Mesodermal cell (in vitro differentiated cells): ENCODE results near the gene SGMS1. TPM values are rescaled to one million over a fixed set of nuclear protein-coding genes. Genes with fewer than 3 reads are reported as not detected.
A peak's percentile ranks its signal among the peaks of the same experiment; 100 is the strongest.
"Not testable (repeated sequence)": the region's sequence is repeated elsewhere in the genome, so short reads cannot be mapped to it uniquely, and the experiment has no call there.

ENCODE experiments used
- H3K27ac ChIP-seq: 2 replicates; pipeline ENCODE4 v1.7.0; 2013; ENCODE audit warnings: mild to moderate bottlenecking, low read depth, low read length, moderate library complexity; ENCODE audit not compliant: severe bottlenecking
- H3K36me3 ChIP-seq: 2 replicates; pipeline ENCODE4 v1.7.1; 2013; ENCODE audit warnings: mild to moderate bottlenecking, low read length, moderate library complexity; ENCODE audit not compliant: control insufficient read depth, insufficient read depth
- H3K4me1 ChIP-seq: one replicate; pipeline ENCODE4 v1.7.1; 2013; ENCODE audit warnings: mild to moderate bottlenecking, low read length; ENCODE audit not compliant: insufficient read depth, control insufficient read depth, poor library complexity, severe bottlenecking
- H3K4me3 ChIP-seq: 2 replicates; pipeline ENCODE4 v1.7.0; 2013; ENCODE audit warnings: low read length, control low read depth, mild to moderate bottlenecking; ENCODE audit not compliant: insufficient read depth, poor library complexity, severe bottlenecking; ENCODE audit errors: extremely low read depth
- H3K9me3 ChIP-seq: 2 replicates; pipeline ENCODE4 v1.7.1; 2013; ENCODE audit warnings: mild to moderate bottlenecking, low read length, moderate library complexity; ENCODE audit not compliant: control insufficient read depth
- WGBS, 2 experiments: methylation state at CpG; one replicate each; pipeline ENCODE4 v1.1.5; 2013; ENCODE audit warnings: missing lambda C conversion rate in 2 of 2; ENCODE audit not compliant: insufficient coverage in 2 of 2; 5-methylcytosine and 5-hydroxymethylcytosine counted together
- polyA plus RNA-seq, 2 experiments: library from polyadenylated mRNA; stranded (reverse); fragments of 50-300 nt; gene quantifications; one replicate each; pipeline ENCODE4 v1.2.3, GENCODE V29; 2013

SGMS1 gene
- 11.1 TPM for polyA plus RNA-seq (2013, experiment 1 of 2)
- polyA plus RNA-seq (2013, experiment 2 of 2): 11.7 TPM

DNA sequence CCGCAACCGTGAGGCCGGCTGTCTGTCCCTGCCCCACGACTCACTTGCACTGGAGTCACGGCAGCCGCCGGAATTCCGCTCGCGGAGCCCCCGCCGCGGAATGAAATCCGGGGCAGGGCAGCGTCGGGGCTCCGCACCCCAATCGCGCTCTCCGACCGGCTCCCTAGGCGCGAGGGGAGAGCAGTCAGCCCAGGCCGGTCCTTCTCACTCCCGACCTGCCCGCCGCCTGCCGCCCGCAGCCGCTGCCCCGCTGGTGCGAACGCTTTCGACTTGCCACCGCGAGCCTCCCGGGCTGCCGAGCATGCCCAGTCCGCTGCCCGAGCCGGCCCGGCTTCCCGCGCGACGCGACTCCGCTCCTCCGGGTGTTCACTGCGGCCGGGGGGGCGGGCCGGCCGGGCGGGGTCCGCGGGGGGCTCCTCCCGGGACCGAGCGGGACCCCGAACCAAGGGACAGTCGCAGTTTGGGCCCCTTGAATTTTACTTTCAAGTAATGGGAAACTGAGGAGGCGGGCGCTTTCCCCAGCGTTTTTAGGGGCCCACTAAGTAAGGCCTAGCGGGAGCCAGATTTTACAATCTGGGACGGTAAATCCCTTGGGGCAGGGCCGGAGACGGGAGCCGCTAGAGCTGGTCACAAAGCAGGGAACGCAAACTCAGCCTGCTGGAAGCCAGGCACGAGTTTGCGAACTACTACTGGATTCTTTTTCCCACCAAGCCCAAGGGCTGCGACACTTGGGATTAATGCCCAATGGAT, at the start of gene SGMS1:
Gene SGMS1 (minus strand): TSS at position 294 of the 750 bp plus-strand sequence. CDS start 279,842 bp downstream, outside the sequence.
- Histone ChIP-seq H3K4me3 (peak within 1 kb of the TSS; percentile 83), H3K27ac (peak within 1 kb of the TSS; percentile 98), H3K36me3 (no peaks in the 10 kb centered on the region), H3K4me1 (peaks cover 9% of the 10 kb centered on the region), H3K9me3 (no peaks in the 10 kb centered on the region)
- WGBS, 2 experiments: 0 to 1% methylated on average over 60 to 65 of the region's 74 CpGs

DNA sequence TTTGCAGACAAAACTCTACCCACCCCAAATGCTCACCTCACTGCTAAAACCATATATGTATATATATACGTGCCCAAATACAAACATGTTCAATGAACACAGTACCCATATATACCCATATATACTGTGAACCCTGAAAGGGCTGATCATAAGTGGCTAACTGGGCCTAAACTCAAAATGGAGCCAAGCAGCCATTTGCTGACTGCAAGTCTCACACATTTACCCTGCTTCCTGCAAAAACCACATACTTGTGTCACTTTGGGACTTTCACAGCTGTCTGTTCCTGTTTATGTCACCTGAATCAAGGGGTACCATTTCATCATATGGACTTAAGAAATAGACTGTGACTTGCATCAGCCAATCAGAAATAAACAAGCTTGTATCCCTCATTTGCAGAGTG, 48.4 kb upstream of the SGMS1 start:
- WGBS, 2 experiments: no CpG with 5 or more reads among the region's 1 CpG
- not testable (repeated sequence) for H3K4me3 ChIP-seq, H3K9me3 ChIP-seq, H3K4me1 ChIP-seq, H3K36me3 ChIP-seq, H3K27ac ChIP-seq

- H3K27ac ChIP-seq, H3K4me1 ChIP-seq, H3K4me3 ChIP-seq, H3K36me3 ChIP-seq, H3K9me3 ChIP-seq: not testable (repeated sequence)
- WGBS, 2 experiments: 100% methylated on average over 1 of the region's 2 CpGs; no CpG with 5 or more reads in 1 of the 2 experiments
These were observed 47.9 kb upstream of the SGMS1 start for GRCh38 chr10:50671645-50672044.

- not testable (repeated sequence) for H3K4me3 ChIP-seq, H3K4me1 ChIP-seq, H3K27ac ChIP-seq, H3K36me3 ChIP-seq, H3K9me3 ChIP-seq
- WGBS, 2 experiments: 81 to 95% methylated on average over 2 to 3 of the region's 6 CpGs
These were observed 46.2 kb upstream of the SGMS1 start for GRCh38 chr10:50669957-50670356.

GRCh38 chr10:50667353-50667752, 43.6 kb upstream of the SGMS1 start:
- not testable (repeated sequence) for H3K4me1 ChIP-seq, H3K4me3 ChIP-seq, H3K36me3 ChIP-seq, H3K27ac ChIP-seq, H3K9me3 ChIP-seq
- no CpG with 5 or more reads among the region's 1 CpG for WGBS, 2 experiments

DNA sequence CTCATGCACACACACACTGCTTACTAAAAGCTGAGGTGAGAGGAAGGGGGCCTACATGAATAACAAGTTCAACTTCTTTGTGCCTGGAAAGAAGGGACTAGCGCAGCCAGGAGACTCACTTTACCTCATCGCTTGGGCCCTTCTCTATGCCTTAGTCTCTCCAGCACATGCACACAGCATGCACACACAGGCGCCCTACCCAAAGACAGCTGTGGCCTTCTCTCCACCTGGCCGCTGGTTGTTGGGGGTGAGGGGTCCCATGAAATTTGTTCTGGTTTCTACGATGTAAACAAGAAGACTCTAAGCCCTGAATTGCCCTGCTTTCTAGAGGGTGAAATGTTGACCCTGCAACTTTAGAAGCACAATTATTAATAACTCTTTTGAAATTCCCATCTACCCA, 38.7 kb upstream of the SGMS1 start:
- not testable (repeated sequence) for H3K27ac ChIP-seq, H3K4me1 ChIP-seq, H3K9me3 ChIP-seq, H3K36me3 ChIP-seq, H3K4me3 ChIP-seq
- 90% methylated on average over 2 of the region's 5 CpGs; no CpG with 5 or more reads in 1 of the 2 experiments for WGBS, 2 experiments

DNA sequence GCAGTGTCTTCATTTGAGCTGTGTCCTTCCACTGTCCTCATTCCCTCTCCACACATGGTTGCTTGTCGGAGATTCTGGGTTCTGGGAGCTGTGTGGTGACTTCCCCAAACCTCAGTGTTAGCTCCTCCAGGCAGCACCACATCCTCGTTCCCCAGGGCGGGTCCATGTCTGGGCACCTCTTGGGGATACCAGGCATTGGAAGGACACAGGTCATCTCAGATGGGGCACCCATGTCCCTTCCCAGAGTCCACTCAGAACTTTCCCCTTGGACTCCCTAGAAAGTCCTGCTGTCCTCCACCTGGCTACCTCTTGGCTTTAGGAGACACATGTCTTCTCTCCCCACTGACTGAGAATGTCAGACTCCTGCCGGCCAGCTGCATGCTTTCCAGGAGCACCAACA, 37.8 kb upstream of the SGMS1 start:
- H3K9me3 ChIP-seq, H3K4me3 ChIP-seq, H3K36me3 ChIP-seq, H3K4me1 ChIP-seq, H3K27ac ChIP-seq: not testable (repeated sequence)
- WGBS, 2 experiments: 71 to 100% methylated on average over 2 to 3 of the region's 4 CpGs

DNA sequence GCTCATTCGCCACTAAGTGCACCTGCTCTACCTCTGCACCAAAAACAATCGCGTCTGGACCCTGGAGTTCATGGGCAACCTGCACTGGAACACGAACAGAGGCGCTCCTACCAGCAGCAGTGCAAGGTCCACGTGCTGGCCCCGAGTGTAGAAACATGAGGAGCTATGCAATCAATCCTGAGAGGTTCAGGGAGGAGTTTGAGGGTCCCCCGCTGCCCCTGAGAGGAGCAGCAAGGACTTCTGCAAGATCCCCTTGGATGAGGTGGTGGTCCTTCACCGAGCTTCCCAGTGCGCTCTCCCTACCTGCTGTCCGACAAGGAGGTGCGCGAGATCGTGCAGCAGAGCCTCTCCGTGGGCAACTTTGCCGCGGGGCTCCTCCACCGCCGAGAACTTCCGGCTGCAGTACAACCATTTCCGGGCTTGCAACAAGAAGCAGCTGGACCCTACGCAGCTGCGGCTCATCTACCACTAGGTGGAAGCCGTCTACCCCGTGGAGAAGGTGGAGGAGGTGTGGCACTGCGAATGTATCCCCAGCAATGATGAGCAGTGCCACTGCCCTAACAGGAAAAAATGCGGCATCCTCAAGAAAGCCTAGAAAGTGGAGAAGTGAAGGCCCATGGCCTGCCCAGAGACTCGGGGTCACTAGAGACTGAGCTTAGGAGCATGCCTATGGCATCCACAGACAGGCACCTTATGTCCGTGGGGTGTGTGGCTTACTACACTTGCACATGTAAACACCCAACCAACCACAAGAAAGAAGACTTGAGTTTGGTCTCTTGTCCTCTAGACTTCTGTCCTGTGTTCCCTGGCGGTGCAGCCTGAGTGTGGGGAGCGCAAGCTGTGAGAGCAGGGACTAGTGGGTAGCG, 36.3 kb upstream of the SGMS1 start:
- H3K36me3 ChIP-seq, H3K4me1 ChIP-seq, H3K4me3 ChIP-seq, H3K9me3 ChIP-seq, H3K27ac ChIP-seq: not testable (repeated sequence)
- WGBS, 2 experiments: 78 to 79% methylated on average over 24 to 29 of the region's 32 CpGs

GRCh38 chr10:50659016-50659864, 35.5 kb upstream of the SGMS1 start:
- H3K4me3 ChIP-seq, H3K36me3 ChIP-seq, H3K9me3 ChIP-seq, H3K27ac ChIP-seq, H3K4me1 ChIP-seq: not testable (repeated sequence)
- 89 to 93% methylated on average over 24 to 31 of the region's 35 CpGs for WGBS, 2 experiments

DNA sequence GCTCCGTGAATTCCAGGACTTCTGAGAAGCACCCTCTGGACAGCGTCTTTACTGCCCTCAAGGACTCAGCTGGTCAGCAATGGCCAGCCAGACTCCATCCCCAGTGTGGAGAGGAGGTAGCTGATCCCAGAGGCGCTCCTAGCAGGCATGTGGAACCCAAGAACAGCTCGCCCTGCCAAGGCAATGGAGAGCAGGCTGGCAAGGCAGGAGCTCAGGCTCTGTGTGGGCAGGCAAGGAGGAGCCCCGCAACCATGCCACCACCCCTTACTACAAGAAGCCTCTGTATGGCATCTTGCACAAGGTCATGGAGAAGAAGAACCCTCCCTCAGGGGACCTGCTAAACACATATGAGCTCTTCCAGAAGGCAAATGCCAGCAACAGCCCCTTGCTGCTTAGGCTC, 34.4 kb upstream of the SGMS1 start:
- Histone ChIP-seq H3K4me3 (no peak overlapping the region), H3K4me1 (no peaks in the 10 kb centered on the region), H3K27ac (no peak overlapping the region), H3K9me3 (no peaks in the 10 kb centered on the region), H3K36me3 (no peaks in the 10 kb centered on the region)
- 60 to 100% methylated on average over 1 to 2 of the region's 5 CpGs for WGBS, 2 experiments
